AG09319 (cell line): Measurements from ENCODE around the gene ATP2A2.

ENCODE experiments used
- DNase-seq: peaks from one replicate; pipeline ENCODE4 v3.0.0-alpha.2; 2010; ENCODE audit warnings: low read depth; ENCODE audit errors: extremely low read depth
- TF ChIP-seq, protein P1 (sequence below): IDR thresholded peaks from 2 replicates; pipeline ENCODE4 v1.5.1; 2011; ENCODE audit warnings: low read depth, mild to moderate bottlenecking, inconsistent platforms, low read length, moderate library complexity

Gene ATP2A2

DNA sequence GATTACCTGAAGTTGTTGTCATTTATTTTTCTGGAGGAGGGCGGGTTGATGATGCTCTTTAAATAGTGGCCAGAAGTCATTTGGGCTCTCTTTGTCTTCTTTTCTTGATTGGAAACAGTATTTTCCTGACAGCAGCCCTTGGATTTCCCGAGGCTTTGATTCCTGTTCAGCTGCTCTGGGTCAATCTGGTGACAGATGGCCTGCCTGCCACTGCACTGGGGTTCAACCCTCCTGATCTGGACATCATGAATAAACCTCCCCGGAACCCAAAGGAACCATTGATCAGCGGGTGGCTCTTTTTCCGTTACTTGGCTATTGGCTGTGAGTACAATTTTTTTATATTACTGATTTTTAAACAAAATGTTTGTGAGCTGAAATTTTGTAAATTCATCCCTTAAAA lies 62.1 kb downstream of the ATP2A2 start:
- no peak for DNase-seq
- TF ChIP-seq, protein P1, sequence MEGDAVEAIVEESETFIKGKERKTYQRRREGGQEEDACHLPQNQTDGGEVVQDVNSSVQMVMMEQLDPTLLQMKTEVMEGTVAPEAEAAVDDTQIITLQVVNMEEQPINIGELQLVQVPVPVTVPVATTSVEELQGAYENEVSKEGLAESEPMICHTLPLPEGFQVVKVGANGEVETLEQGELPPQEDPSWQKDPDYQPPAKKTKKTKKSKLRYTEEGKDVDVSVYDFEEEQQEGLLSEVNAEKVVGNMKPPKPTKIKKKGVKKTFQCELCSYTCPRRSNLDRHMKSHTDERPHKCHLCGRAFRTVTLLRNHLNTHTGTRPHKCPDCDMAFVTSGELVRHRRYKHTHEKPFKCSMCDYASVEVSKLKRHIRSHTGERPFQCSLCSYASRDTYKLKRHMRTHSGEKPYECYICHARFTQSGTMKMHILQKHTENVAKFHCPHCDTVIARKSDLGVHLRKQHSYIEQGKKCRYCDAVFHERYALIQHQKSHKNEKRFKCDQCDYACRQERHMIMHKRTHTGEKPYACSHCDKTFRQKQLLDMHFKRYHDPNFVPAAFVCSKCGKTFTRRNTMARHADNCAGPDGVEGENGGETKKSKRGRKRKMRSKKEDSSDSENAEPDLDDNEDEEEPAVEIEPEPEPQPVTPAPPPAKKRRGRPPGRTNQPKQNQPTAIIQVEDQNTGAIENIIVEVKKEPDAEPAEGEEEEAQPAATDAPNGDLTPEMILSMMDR = no peak

DNA sequence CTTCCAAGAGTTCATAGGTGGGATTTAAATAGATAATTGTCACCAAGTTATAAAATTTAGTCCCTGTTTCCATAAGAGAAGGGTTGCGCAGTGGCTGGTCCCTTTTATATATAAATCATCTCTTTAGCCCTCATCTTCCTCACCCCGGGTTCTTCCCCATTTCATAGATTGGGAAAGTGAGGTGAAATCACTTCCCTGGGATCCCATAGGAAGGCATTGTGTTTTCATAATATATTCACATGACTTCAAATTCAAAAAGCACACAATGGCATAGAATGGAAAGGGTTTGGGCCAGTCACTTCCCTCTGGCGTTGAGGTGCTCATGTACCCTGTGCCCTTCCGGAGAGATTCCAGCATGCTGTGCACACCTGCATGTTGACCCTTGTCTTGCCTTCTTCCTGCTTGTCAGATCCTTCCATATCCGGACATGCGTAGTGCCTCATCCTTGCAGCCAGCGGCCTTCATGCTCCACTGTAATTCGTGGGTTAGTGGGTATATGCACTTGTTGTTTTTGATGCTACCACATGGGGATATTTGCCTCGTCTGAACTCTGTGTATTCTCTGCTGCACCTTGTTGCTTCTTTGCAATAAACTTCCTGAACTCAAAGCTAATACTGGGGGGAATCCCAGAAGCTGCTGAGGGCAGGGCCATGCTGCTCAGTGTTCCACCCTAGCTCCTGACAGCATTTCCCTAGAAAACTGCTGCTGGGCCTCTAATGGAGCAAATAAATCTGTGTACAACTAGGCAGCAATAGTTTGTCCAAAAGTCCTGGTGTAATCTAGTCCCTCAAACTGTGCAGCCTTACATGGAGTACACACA lies 62.9 kb downstream of the ATP2A2 start:
- TF ChIP-seq, protein P1 = no peak
- DNase-seq = no peak

DNA sequence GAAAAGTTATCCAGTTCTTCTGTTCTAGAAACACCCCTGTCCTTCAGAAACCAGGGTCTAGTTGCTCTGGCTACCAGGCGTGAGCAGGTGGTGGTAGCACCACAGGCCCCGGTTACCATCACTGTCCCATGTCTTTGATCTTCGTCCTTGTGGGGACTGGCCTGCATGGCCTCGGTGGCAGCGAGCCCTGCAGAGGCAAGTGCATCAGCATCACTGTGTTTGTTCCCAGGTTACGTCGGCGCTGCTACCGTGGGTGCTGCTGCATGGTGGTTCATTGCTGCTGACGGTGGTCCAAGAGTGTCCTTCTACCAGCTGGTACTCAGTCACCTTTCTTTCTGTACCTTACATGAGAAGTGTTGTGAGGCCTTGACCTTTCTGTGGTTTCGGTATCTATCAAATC lies 63.6 kb downstream of the ATP2A2 start:
- DNase-seq = no peak
- TF ChIP-seq, protein P1 = no peak

DNA sequence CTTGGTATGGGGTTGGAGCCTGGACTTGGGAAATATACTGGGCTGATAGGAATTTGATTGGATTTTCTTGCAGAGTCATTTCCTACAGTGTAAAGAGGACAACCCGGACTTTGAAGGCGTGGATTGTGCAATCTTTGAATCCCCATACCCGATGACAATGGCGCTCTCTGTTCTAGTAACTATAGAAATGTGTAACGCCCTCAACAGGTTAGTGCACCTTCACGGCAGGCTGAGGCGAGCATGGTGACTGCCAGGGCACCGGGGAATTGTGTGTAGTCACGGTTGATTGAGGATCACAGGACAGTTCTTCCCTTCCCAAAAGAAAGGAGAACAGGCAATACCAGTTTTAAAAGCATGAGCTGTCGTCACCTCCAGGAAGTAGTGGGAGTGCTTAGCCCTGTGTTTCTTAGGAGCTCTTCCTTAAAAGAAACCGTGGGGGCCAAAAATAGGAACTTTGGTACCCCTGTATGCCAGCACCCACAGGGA lies 64.2 kb downstream of the ATP2A2 start:
- TF ChIP-seq, protein P1 = no peak
- no peak for DNase-seq

DNA sequence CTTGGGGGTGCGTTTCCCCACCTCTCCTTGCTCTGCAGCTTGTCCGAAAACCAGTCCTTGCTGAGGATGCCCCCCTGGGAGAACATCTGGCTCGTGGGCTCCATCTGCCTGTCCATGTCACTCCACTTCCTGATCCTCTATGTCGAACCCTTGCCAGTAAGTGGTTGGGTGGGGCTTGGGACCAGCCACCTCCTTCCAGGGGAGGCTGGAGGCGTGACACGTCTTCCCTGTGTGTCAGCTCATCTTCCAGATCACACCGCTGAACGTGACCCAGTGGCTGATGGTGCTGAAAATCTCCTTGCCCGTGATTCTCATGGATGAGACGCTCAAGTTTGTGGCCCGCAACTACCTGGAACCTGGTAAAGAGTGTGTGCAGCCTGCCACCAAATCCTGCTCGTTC lies 64.9 kb downstream of the ATP2A2 start:
- TF ChIP-seq, protein P1 = no peak
- DNase-seq = no peak

DNA sequence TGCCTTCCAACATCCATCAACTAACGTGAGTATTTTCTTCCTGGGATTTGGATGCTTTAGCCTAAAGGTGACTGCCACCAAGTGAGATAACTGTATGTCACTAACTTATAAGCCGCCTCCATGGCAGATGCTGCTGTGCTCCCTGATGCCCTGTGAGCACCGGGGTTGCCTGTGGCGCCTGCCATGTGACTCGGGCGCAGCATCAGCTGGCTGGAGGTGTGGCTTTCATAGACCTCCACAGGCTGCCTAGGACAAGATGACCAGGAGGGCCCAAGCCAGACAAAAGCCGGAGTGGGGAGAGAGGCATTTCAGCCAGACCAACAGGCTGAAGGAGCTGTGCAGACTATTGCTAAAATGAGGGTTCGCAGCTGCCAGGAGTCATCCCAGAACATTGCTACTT lies 66.7 kb downstream of the ATP2A2 start:
- no peak for DNase-seq
- TF ChIP-seq, protein P1 = no peak

DNA sequence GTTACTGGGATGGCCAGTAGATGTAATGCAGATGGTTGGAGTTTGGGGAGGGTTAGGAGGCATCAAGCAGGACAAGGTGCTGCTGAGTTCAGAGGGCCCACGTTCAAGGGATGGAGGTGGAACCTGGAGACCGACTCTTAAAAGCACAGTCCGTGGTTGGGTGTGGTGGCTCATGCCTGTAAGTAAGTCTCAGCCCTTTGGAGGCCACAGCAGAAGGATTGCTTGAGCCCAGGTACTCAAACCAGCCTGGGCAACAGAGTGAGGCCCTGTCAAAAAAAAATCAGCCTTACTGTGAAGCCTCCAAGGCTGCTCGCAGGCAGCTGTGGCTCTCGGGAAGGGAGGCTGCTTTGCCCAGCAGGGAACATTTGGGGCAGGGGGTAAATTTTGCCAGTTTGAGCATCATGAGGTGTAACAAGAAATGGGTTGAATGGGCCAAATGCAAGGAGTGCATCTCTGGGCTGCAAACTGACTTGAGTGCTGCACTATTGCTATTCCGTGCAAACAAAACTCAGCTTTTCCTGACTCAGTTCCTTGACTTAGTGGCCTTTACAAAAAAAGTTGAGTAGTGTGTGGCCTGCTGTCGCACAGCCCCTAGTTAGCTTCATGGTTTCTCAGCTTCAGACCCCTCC lies 67.5 kb downstream of the ATP2A2 start:
- TF ChIP-seq, protein P1 = no peak
- no peak for DNase-seq
